Measurements from ENCODE around the gene HTT. TPM values are rescaled to one million over a fixed set of nuclear protein-coding genes. Genes with fewer than 3 reads are reported as not detected.

HTT gene
- total RNA-seq, 1 donor from 2014 or later = 48.0 TPM

- DNase-seq (ENCODE audit: extremely low spot score, unreplicated experiment) = no peak
- H3K27ac Mint-ChIP-seq = no peak overlapping the region
- H3K4me3 Mint-ChIP-seq = no peak overlapping the region
- TF ChIP-seq CTCF (conservative IDR thresholded peaks at IDR 0.05) = no peak
- no peaks in the 10 kb centered on the region for H3K27me3 Mint-ChIP-seq
- no peaks in the 10 kb centered on the region for H3K9me3 Mint-ChIP-seq
- H3K36me3 Mint-ChIP-seq = peaks cover 22% of the 10 kb centered on the region
- peaks cover under 1% of the 10 kb centered on the region for H3K4me1 Mint-ChIP-seq (ENCODE audit: unreplicated experiment)
These were observed 138.6 kb downstream of the HTT start for GRCh38 chr4:3213106-3213425.

GRCh38 chr4:3213661-3214250, 139.3 kb downstream of the HTT start:
- no peak for TF ChIP-seq CTCF (conservative IDR thresholded peaks at IDR 0.05)
- H3K36me3 Mint-ChIP-seq = peaks cover 18% of the 10 kb centered on the region
- H3K4me3 Mint-ChIP-seq = no peak overlapping the region
- no peak overlapping the region for H3K27ac Mint-ChIP-seq
- DNase-seq (ENCODE audit: extremely low spot score, unreplicated experiment) = no peak
- H3K27me3 Mint-ChIP-seq = no peaks in the 10 kb centered on the region
- no peaks in the 10 kb centered on the region for H3K9me3 Mint-ChIP-seq
- no peaks in the 10 kb centered on the region for H3K4me1 Mint-ChIP-seq (ENCODE audit: unreplicated experiment)

GRCh38 chr4:3215256-3215655, 140.8 kb downstream of the HTT start:
- Mint-ChIP-seq H3K27ac (peak overlapping the region; percentile 0), H3K9me3 (no peaks in the 10 kb centered on the region), H3K27me3 (no peaks in the 10 kb centered on the region), H3K36me3 (peaks cover 18% of the 10 kb centered on the region), H3K4me3 (peak overlapping the region; percentile 31), H3K4me1 (ENCODE audit: unreplicated experiment) (no peaks in the 10 kb centered on the region)
- DNase-seq (ENCODE audit: extremely low spot score, unreplicated experiment) = no peak
- no peak for TF ChIP-seq CTCF (conservative IDR thresholded peaks at IDR 0.05)

GRCh38 chr4:3215733-3216132, 141.3 kb downstream of the HTT start:
- H3K4me3 Mint-ChIP-seq = no peak overlapping the region
- no peak overlapping the region for H3K27ac Mint-ChIP-seq
- no peaks in the 10 kb centered on the region for H3K9me3 Mint-ChIP-seq
- no peaks in the 10 kb centered on the region for H3K4me1 Mint-ChIP-seq (ENCODE audit: unreplicated experiment)
- no peak for TF ChIP-seq CTCF (conservative IDR thresholded peaks at IDR 0.05)
- no peak for DNase-seq (ENCODE audit: extremely low spot score, unreplicated experiment)
- peaks cover 18% of the 10 kb centered on the region for H3K36me3 Mint-ChIP-seq
- no peaks in the 10 kb centered on the region for H3K27me3 Mint-ChIP-seq

- no peaks in the 10 kb centered on the region for H3K9me3 Mint-ChIP-seq
- H3K36me3 Mint-ChIP-seq = peaks cover 21% of the 10 kb centered on the region
- H3K27ac Mint-ChIP-seq = no peak overlapping the region
- no peak for TF ChIP-seq CTCF (conservative IDR thresholded peaks at IDR 0.05)
- H3K4me3 Mint-ChIP-seq = no peak overlapping the region
- DNase-seq (ENCODE audit: extremely low spot score, unreplicated experiment) = no peak
- no peaks in the 10 kb centered on the region for H3K4me1 Mint-ChIP-seq (ENCODE audit: unreplicated experiment)
- no peaks in the 10 kb centered on the region for H3K27me3 Mint-ChIP-seq
These were observed 142.8 kb downstream of the HTT start for GRCh38 chr4:3217266-3217665.

- no peaks in the 10 kb centered on the region for H3K27me3 Mint-ChIP-seq
- H3K4me1 Mint-ChIP-seq (ENCODE audit: unreplicated experiment) = no peaks in the 10 kb centered on the region
- TF ChIP-seq CTCF (conservative IDR thresholded peaks at IDR 0.05) = no peak
- no peak for DNase-seq (ENCODE audit: extremely low spot score, unreplicated experiment)
- no peaks in the 10 kb centered on the region for H3K9me3 Mint-ChIP-seq
- H3K4me3 Mint-ChIP-seq = no peak overlapping the region
- H3K36me3 Mint-ChIP-seq = peaks cover 21% of the 10 kb centered on the region
- H3K27ac Mint-ChIP-seq = no peak overlapping the region
These were observed 143.3 kb downstream of the HTT start for GRCh38 chr4:3217771-3218170.

Measured in type B pancreatic cell (in vitro differentiated cells).